SW 1271 (cell line): ENCODE measurements around the gene ANO2.
"Not testable (repeated sequence)": the region's sequence is repeated elsewhere in the genome, so short reads cannot be mapped to it uniquely, and the experiment has no call there.

ENCODE experiments used
- DNase-seq, 2 experiments: peaks; one replicate each; lab custom pipeline; 2025; lab: John Stamatoyannopoulos, UW

Gene ANO2

GRCh38 chr12:5818877-5819276 is 126.2 kb downstream of the ANO2 start:
- not testable (repeated sequence) for DNase-seq

- DNase-seq, result no peak
Measured at GRCh38 chr12:5817246-5817645, 127.8 kb downstream of the ANO2 start.

- no peak for DNase-seq
Measured at GRCh38 chr12:5809586-5809985, 135.5 kb downstream of the ANO2 start.

DNA sequence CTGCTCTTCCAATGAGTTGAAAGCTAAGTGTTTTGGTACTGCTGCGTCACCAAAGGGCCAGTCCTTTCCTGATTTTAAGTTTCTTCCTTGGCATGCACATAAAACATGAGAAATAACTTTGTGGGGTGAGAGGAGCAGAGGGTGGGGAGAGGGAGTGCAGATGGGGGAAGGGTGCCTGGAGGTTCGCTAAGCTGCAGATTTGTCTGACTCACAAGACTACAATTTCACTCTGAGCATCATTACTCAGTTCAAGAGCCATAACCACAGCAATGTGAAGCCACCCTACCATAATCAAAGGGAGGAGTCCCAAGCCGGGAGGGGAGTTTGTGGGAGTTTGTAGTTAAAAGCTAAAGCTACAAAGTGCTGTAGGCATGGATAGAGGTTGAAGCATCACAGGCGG is 136.1 kb downstream of the ANO2 start:
- peak; percentile 26 to 28 for DNase-seq

DNA sequence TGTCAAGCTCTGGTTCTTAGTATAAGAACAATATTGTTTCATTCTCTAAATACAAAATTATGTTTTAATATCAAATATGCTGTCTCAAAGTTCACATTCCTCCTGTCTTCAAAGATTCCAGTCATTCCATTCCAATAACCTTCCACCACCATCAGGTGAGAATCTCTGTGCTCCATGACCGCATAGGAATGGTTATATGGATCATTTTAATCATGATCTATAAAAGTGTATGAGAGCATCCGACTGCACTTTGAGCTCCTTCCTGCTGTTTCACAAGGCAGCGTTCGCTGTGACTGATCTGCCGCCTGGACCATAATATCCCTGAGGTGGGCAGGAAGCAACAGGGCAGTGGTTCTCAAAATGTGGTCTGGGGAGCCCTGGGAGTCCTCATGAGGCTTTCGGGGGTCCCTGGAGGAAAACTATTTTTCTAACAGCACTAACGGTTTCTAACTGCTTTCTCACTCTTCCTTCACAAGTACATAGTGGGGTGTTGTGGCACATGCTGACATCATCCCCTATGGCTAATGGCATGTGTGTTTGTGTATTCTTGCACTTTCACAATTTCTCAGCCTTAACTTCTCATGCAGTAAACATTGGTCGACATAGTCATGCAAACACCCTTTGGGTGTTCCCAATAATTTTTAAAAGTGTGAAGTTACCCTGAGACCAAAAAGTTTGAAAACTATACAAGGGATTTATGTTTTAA is 137.4 kb downstream of the ANO2 start:
- no peak for DNase-seq

- DNase-seq, result peak in 1 of 2 experiments; percentile 27
Measured at GRCh38 chr12:5807090-5807414, 138.0 kb downstream of the ANO2 start.

DNA sequence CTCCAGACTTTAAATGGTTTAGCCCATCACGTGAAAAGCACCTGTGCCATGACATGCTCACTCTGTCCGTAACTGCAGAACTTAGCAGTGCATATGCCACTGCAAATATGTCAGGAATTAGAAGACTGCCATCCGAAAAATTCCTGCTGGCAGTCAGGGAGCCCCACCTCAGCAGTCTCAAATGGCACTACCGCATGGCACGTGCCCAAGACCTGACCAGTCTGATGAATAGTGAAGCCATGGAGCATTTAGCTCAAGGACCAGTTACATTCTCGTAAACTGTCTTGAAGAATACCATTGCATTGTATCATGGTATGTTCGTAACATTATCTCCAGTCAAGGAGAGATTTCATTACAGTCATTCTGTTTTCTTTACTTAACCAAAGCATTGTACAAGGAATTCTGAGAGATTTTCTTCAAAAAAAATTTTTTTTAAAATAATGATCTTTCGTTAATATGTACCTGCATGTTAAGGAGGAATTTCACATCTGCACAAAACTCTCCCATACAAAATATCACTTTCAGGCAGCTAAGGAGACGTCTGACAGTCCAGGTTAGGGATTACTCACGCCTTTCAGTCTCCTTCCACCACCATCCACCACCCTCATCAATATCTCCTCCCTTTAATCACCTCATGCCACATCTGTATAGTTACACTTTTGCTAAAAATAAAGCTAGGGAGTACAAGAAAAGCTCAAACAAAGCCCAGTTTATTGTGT is 138.5 kb downstream of the ANO2 start:
- peak in 1 of 2 experiments; percentile 54 for DNase-seq

DNA sequence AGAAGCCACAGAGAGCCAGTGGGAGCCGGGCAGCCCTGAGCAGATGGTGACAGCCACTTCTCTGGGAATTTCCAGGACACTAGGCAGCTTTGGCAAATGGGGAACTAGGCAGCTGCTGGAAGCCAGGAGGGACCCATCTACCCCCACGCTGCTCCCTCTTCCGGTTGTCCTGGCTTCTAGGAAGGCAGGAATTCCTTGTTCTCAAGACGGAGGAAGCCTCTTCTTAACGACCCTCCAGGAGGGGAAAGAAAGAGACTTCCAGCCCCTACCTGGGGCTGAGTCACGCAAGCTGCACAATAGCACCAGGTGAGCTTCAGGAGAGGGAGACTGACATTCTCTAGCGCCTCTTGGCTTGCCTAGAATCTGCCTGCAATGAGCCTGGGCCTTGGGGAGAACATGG is 141.5 kb downstream of the ANO2 start:
- DNase-seq, result no peak

DNA sequence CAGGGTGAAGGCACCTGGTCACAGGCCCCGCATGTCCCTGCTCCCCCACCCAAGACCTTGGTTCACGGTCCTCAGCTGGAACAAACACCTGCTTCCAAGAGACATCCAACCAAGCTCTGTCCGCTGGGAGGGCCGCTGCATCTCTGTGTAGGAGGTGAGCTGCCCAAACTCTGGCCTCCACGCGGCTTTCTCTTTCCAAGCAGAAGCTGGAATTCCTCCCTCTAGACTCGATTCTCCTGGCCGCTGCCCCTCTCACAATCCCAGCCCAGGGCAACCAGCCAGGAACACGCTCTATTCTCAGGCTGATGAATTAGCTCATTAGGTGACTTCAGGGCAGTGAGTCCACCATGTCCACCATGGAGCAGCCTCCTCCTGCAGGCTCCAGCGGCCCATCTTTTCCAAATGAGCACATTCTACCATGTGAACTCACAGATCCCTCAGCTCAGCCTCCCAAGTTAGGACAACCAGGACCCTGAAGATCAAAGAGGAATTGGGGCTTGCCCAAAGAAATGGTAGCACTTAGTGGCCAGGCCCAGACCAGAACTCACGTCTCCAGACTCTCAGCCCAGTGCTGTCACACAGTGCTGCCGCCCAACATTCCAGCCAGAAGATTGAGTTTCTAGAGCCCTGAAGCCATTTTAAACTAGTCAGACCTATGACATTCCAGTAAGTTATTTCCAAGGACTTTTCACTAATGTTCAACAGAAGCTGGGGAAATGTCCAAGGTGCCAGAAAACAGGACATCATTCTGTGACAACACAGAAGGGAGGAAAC is 146.6 kb downstream of the ANO2 start:
- DNase-seq, result no peak

DNA sequence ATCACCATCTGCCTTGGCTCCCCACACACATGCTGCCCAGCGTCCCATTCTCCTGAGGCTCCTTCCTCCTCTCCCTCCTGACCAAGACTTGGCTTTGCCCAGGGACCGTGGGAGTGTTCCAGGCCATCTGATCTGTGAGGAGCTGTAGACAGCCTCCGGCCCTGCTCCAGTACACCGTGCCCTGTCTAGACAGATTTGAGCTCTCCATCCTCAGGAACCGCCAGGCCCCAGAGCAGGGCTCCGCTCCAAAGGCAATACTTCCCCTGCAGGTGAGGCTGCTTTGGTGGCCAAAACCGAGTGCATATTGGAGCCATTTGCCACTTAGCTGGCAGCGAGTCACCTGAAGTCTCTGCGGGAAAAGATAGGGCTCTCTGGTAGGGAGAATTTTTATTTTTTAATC is 147.4 kb downstream of the ANO2 start:
- DNase-seq, result no peak

DNA sequence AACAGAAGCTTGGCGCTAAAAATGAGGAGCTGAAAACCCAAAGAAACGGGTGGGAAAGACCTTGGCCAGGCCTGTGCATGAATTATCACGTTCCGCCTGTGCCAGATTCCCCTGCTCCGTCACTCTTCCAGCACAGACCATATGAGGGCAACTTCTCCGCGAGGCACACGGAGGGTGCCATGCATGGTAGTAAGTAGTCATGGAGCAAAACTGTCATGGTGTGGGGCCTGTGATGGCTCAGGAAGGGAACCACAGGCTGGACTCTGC is 148.2 kb downstream of the ANO2 start:
- DNase-seq, result no peak

GRCh38 chr12:5796171-5796958 is 148.7 kb downstream of the ANO2 start:
- no peak for DNase-seq

GRCh38 chr12:5794156-5794555 is 150.9 kb downstream of the ANO2 start:
- DNase-seq, result no peak

GRCh38 chr12:5792343-5792742 is 152.7 kb downstream of the ANO2 start:
- DNase-seq, result no peak

DNA sequence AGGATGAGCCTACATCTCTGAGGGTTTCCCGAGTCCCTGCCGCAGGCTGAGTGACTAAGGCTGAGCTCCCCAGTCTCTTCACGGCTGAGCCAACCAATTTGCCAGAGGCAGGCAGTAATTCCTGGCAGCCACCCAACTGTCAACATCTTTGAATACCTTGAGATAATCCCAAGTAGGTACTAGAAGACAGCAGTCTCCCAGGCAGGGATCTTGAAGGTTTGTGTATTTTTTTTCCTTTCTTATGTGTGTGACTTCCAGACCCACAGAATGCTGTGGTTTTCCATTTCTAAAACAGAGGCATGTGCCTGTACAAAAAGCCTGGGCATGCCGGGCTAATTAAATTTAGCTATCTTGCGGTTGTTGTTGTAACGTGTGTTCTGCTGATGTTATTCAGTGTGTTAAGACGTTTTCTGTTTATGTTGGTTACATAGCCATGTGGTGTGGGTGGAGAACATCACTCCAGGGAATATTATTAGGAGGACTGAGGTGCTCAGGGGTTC is 155.5 kb downstream of the ANO2 start:
- DNase-seq, result no peak

- DNase-seq, result no peak
Measured at GRCh38 chr12:5787828-5788227, 157.2 kb downstream of the ANO2 start.

DNA sequence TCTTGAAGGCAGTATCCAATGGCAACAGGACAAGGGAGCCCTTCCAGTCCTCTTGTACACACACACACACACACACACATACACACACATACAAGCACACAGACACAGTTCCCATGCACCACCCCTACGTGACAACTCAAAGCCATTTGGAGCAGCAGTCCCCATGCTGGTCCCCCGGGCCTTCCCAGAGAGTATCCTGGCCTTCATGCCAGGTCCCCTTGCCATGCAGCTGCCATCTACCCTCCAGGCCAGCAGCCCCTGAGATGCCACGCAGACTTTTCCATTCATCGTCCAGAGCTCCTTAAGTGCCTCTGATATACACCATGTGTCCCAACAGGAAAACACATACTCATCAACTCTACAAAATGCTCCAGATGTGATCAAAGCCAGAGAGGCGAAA is 159.5 kb downstream of the ANO2 start:
- DNase-seq, result no peak

GRCh38 chr12:5784462-5785130 is 160.5 kb downstream of the ANO2 start:
- no peak for DNase-seq

GRCh38 chr12:5783289-5783920 is 161.7 kb downstream of the ANO2 start:
- DNase-seq, result no peak

DNA sequence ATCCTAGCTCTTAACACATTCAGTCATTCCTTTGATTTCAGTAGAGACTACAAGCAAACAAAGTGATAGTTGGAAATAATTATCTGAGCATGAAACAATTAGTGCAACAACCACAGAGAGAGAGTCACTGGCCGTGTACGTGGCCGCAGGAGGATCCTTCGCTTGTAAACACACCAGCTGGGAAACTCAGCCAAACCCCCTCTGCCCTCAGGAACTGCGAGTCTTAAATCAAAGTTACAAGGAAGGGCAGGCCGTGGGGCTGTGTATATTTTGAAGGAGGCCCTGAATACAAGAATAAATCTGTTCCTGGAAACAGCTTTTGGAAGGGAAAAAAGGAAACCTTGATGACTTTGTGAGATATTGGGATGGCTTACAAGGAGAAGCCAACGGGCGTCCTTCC is 164.5 kb downstream of the ANO2 start:
- no peak for DNase-seq

- DNase-seq, result no peak
Measured at GRCh38 chr12:5779401-5779800, 165.7 kb downstream of the ANO2 start.
